ENCODE measurements around the gene GJD2.

GJD2 gene

GRCh38 chr15:34721802-34722438 is 32.9 kb downstream of the GJD2 start:
- no peak for DNase-seq

GRCh38 chr15:34721157-34721801 is 33.5 kb downstream of the GJD2 start:
- DNase-seq, result no peak

- no peak for DNase-seq
Measured at GRCh38 chr15:34719695-34720094, 35.1 kb downstream of the GJD2 start.

DNA sequence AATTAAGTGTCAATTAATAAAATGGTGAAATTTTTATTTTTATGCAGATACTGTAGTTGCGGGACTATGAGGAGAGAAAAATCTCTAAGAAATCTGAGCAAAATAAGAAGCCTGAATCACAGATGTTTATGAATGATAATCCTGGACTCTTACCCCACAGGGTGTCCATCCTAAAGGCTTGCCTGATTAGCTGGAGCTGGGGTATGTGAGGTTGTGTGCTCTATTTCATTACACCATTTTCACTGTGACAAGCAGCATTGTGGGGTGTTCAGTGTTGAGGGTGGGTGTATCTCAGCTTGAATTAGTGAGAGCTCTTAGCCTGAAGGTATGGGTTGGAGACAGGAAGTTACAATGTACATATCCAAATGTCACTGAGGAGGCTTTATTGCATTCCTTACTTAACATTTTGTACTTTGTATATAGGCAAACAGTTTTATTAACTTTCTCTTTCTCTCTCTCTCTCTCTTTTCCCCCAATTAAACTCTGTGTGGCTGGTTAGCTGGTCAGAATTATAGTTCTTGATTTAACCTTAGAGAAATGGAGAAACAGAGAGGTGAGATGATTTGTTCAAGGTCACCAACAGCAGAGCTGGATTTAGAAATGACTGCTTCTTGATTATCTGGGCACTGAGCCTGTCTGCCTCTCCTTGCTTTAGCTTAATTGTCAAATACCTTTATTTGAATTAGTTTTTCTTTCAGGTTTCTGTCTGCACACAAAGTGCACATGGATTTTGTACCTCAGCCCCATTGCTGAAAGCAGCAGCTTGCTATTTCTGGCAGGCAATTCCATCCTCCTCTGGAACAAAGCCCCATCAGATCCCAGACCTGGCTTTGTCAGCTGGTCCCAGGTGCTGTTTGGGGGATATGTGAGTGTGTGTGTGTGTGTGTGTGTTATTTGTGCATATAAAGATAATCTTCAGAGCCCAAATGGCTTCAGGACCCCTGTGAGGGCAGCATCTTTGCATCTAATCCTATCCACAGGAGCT is 35.8 kb downstream of the GJD2 start:
- DNase-seq, result no peak

DNA sequence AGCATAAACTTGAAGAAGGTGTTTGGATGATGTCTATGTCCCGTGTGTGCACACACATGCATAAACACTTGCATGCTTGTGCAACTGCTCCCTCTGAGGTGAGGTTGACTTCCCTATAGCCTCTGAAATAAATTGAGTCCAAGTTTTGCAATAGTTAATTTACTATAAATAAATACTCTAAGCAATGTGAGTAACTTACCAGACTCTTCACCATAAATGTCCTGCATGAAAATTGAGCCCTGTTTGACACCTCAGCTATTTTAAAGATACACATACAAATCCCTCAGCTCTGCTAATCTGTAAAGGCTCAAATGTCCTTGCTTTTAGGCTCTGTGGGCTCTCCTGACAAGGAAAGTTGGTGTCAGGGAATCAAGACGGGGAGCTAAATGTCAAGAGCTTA is 37.1 kb downstream of the GJD2 start:
- DNase-seq, result no peak

- DNase-seq, result no peak
Measured at GRCh38 chr15:34716111-34716510, 38.7 kb downstream of the GJD2 start.

DNA sequence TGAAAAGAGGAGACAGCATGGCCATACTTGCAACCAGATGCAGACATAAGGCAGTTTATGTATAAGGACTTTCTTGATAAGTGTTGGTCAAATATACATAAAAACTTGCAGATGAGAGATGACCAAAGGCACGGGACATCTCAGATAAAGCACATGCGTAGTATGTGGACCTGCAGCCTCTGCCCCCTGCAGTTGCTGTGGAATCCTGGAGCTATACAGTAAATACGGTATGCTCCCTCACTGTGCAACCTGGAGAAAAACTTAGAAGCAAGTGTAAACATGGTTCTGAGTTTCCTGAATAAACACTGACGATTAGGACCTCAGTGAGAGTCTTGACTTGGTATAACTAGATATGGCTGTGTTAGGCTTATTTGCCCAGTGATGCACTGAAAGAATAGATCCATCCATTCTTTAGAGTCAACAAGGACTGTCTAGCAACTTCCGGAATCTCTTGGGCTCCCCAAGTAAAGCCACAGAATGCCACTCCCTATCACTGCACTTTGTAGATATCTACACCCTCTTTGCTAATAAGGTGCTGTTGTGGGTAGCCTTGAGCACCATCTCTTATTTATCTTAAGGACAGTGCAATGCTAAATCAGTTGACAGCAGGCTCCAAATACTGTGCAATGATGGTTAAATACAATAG is 40.2 kb downstream of the GJD2 start:
- DNase-seq, result no peak

GRCh38 chr15:34713635-34714034 is 41.2 kb downstream of the GJD2 start:
- no peak for DNase-seq

GRCh38 chr15:34709866-34710265 is 44.9 kb downstream of the GJD2 start:
- DNase-seq, result no peak

DNA sequence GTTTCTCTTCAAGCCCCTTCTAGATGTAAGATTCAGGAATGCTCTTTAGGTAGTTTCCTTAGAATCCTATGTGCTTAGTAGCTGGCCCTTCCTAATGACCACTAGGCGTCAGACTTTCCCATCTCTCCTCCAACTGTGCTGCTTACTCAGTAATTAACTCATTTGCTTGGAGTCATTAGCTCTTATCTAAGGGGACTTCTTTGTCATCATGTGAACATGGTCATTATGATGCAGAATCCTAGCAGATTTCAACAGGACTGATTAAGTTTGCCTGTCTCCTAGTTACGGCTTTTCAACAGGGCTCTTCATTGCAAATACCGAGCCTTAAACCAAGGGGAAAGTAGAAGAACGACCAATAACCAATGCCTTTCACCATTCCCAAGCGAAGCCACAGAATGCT is 46.4 kb downstream of the GJD2 start:
- peak; percentile 19 for DNase-seq

- DNase-seq, result no peak
Measured at GRCh38 chr15:34701536-34701935, 53.3 kb downstream of the GJD2 start.
